IPS DF 4.7 (cell line): ENCODE results near the gene MAGEH1.

Source experiments
- DNase-seq: peaks from one replicate; pipeline ENCODE4 v3.0.0-alpha.2; 2013; ENCODE audit warnings: low spot score; ENCODE audit errors: extremely low read depth

MAGEH1 gene

DNA sequence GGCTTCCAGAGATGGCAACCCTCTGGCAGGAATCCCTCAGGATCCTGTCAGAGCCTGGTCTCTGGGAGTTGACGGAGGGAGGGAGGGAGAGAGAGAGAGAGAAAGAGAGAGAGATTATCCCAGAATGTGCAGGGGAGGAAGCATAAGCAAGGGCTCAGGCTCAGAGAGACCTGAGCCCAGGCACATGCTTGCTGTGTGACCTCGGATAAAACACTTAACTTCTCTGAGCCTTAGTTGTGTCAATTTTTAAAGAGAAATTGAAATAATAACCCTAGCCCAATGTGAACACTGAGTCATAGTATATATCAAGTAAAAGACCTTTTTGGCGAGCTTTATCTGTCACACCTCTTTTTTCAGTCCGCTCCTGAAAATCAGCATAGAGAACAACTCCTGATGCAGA is 38.2 kb downstream of the MAGEH1 start:
- DNase-seq: no peak

- DNase-seq: no peak
These were observed 39.0 kb downstream of the MAGEH1 start for GRCh38 chrX:55490974-55491373.
